Right renal cortex interstitium (tissue), 3 donors: ENCODE data around the gene DGKG. TPM values are rescaled to one million over a fixed set of nuclear protein-coding genes. Genes with fewer than 3 reads are reported as not detected.

Source experiments
- DNase-seq, 3 donors: peaks; one replicate each; pipeline ENCODE4 v3.0.0-alpha.2; 2013; ENCODE audit warnings: low read depth in 3 of 3, low spot score in 2 of 3
- polyA plus RNA-seq, 3 donors: library from polyadenylated mRNA; unstranded; fragments of 120-200 nt; gene quantifications; one replicate each; pipeline ENCODE4 v1.2.1, GENCODE V29; 2013; ENCODE audit not compliant: insufficient read length in 3 of 3

DGKG gene
- polyA plus RNA-seq, 3 donors = 0.44 to 0.78 (median 0.71) TPM

GRCh38 chr3:186368717-186369116 is 6.7 kb upstream of the DGKG start:
- no peak for DNase-seq

GRCh38 chr3:186368176-186368575 is 6.1 kb upstream of the DGKG start:
- no peak for DNase-seq

DNA sequence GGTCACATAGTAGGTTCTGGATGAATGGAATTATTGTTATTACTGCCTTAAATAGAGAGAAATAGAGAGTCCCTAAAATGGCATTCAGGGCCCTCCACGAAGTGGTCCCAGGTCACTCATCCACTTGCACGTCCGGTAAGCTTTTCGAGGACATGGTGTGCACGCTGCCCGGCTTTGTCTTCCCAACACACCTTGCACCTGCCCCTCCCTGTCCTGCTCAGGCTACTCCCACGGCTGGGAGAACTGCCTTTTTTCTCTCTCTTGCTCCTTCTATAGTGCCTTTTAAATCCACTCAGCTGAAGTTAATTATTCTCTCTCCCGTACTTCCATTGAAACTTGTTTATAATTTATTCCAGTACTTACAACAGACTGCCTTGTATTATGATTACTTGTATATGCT is 5.6 kb upstream of the DGKG start:
- DNase-seq = no peak

GRCh38 chr3:186366206-186366605 is 4.2 kb upstream of the DGKG start:
- no peak for DNase-seq

GRCh38 chr3:186365202-186365974 is 3.4 kb upstream of the DGKG start:
- no peak for DNase-seq

DNA sequence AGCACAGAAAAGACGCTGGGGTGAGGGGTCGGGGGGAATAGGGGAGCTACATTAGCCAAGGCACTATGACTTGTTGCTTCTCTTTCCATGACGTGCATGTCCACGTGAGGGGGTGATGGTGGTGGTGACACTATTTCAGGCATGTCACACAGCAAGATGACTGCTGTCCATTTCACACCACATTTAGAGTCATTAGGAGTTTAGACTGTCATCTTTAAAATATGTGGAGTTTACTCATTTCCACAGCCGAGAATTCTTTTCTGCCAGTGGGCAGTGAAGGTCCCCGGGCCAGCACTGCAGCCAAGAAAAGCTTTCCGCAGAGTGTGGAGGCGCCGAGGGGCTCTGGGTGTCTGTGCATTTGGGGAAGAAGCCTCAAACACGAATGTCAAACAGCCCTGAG is 954 bp upstream of the DGKG start:
- no peak for DNase-seq

DNA sequence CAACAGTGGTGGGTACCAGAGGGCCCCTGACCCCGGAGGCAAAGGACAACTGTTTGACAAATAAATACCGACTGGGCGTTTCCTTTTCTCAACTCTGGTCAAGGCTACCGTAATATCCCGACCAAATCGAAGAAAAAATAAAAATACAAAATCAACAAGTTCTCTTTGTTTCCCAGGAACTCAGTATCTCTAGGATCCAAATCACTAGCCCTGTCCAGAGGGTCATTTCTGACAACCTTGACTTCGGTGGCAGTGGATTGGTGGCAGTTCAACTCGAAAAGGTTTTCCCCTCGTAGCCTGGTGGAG is 456 bp upstream of the DGKG start:
- no peak for DNase-seq

- no peak for DNase-seq
Observed at GRCh38 chr3:186361246-186361761, 730 bp downstream of the DGKG start.

DNA sequence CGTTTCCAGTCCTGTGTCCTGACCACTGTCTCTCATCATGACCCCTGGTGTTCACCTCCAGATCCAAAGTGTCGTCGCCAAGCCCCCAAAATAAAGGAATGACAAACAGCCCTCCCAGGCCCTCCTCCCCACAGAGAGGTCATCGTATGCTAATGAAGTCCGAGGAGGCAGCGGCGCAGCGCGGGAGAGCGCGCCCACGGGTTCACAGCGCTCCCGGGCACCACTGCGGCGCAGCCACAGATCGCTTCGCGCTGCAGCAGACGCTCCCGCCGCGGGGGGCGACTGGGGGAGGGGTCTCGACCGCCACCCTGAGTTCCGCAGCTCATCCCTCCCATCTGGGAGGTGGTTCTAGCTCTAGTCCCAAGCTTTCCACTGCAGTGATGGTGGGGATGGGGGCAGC is 1.3 kb downstream of the DGKG start:
- DNase-seq = no peak

GRCh38 chr3:186359078-186359477 is 3.0 kb downstream of the DGKG start:
- no peak for DNase-seq

GRCh38 chr3:186356152-186356551 is 5.9 kb downstream of the DGKG start:
- DNase-seq = no peak

DNA sequence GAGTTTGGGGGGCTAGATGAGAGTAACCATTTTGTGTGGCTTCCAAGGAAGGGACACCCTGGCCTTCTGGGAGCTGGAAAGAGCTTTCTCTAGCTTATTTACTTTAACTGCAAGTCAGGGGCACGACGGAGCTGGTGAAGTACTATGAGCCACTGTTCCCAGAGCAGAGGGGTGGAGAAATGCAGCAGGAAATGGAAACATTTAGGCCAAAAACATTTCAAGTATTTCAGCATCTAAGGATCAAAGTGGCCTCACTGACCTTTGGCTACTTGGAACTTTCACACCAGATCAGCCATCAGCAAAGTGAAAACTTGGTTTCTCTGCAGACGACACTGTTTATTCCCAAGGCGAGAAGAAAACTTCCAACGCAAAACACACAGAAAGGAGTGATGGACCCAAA is 7.9 kb downstream of the DGKG start:
- DNase-seq = no peak

DNA sequence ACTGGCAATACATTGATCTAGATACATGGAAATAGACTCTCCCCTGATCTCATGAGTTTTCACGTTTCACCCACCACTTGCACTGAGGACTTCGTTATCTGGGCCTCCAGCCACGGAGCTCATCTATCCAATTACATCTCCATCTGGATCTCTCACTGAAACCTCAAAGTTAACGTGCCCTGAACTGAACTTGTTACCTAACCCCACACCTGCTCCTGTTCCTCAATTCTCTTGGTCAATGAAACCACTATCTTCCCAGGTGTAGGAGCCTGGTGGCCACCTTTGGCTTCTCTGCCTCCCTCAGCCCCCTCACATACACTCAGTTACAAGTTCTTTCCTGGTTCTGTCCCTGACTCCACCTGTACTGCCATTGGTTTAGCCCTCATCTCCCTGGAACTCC is 9.7 kb downstream of the DGKG start:
- no peak for DNase-seq

DNA sequence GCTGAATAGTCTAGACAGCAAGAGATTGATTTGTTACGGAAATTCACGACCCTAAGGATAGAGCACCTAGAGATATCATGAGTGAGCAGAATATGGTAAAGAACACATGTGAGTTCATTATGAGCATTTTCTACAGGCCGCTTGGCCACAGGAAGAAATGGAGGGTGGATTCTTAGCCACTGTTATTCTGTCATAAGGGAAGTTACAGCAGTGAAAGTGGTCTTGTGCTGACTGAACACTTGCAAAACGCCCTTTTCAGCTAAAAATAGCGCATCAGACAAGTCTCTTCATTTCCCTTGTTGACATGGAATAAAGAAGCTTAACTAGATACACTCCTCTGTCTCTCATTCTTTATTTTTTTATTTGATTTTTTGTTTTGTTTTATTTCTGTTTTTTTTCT is 19.8 kb downstream of the DGKG start:
- DNase-seq = no peak

GRCh38 chr3:186340204-186340603 is 21.8 kb downstream of the DGKG start:
- DNase-seq = no peak

GRCh38 chr3:186339180-186339918 is 22.7 kb downstream of the DGKG start:
- no peak for DNase-seq

DNA sequence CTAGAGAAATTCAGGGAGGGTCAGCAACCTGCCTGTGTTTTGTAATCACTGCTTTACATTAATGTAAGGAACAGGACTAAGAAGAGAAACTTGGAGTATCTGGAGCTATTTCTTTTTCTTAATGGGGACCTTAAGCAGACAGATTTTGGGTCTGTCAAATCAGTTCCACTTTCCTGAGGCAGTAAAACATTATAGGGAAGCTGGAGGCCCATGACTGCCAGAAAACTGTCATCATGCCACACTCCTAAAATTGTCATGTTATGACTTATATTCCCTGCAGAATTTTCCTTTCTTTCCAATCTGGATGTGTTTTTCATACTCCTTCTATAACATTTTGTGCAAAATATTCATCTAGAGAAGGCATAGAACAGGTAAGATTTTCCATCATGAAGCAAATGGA is 28.8 kb downstream of the DGKG start:
- DNase-seq = no peak

DNA sequence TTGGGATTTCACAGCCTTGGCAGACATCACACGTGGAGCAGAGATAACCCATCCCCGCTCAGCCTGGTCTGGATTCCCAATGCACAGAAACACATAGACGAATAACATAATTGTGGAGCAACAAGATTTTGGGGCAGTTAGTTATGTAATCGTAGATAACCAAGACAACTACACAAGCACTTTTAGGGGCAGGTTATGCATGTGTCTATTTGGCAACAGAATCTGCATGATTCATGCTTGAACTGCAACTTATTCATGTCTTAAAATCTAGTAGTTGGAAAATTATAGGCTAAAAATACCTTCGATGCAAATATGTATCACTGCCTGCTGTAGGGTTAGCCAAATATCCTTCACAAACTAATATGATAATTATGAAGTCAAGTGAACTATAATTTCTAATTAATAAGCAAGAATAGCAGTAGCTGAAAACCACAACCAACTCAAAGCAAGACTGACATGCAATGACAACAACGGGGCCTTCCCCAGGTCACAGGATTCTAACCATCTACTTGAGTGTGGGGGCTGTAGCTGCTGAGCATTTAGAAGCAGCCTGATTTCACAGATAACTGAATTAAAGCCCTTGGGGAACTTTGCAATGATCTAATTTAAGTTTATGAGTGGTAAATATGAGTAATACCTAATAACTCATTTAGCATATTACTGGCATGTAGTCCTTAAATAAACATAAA is 31.1 kb downstream of the DGKG start:
- DNase-seq = no peak

DNA sequence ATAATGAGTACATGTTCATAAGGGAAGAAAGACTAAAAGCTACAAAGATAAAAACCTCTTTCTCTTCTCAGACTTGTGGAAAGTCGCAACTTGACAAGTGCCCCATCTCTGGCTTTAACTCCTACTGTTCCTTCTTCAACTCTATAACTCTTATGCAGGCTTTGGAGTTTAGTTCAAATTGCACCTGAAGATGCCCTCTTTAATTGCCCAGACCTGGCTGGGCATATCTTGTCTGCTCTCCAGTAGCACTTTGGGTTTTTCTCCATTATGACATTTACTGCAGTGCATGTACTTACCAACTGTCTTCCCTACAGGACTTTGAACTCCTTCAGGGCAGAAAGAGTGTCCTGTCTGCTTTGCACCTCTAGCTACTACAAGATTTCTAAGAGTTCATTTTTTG is 32.4 kb downstream of the DGKG start:
- no peak for DNase-seq

DNA sequence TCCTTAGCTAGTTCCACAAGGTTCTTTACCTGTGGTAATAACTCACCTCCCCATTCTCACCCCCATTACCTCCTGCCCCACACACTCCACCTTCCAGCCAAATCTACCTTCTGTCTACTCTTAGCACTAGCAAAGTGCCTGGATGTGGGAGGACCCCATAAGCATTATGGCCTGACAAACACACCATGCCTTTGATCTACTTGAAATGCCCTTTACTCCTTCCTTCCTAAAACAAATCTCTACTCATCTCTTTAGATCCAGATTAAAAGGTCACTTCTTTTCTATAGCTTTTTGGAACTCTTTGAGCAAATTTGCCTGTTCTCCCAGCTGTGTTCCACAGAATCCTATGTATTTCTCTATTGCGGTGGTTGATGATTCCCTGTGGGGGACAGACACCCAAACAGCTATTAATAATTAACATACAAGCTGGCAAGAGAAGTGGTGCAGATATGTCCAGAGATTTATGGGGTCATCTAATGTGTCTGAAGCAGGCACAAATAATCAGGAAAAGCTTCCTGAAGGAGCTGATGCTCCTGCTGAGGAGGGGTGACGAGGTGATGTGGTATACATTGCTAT is 34.0 kb downstream of the DGKG start:
- DNase-seq = no peak

DNA sequence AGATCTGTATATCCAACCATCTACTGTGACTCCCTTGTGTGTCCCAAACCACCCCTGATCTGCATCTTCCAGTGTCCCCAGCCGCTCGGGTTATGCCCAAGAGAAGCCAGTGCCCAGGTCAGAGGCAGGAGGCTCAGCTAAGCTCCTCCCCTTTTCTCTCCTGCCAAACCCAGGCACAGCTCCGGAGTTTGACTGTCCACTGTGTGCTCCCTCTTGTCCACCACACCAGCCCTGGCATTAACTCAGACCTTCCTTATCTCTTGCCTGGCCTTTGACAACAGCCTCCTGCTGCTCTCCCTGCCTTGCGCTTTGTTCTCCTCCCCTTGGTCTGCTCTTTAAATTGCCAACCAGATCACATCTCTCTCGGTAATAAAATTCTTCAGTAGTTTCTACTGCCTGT is 39.3 kb downstream of the DGKG start:
- no peak for DNase-seq
